ENCODE results near the gene TMCO1.
"Not testable (repeated sequence)": the region's sequence is repeated elsewhere in the genome, so short reads cannot be mapped to it uniquely, and the experiment has no call there.

The TMCO1 gene

GRCh38 chr1:165683848-165684485 is 84.7 kb downstream of the TMCO1 start:
- DNase-seq = no peak

DNA sequence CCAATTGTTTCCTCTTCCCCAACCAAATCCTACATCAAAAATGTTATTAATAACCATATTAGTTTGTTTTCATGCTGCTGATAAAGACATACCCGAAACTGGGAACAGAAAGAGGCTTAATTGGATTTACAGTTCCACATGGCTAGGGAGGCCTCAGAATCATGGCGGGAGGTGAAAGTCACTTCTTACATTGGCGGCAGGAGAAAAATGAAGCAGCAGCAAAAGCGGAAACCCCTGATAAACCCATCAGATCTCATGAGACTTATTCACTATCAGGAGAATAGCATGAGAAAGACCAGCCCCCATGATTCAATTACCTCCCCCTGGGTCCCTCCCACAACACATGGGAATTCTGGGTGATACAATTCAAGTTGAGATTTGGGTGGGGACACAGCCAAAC is 87.9 kb downstream of the TMCO1 start:
- DNase-seq = not testable (repeated sequence)

- DNase-seq = no peak
Observed at GRCh38 chr1:165680303-165680702, 88.4 kb downstream of the TMCO1 start.

GRCh38 chr1:165679282-165680036 is 89.2 kb downstream of the TMCO1 start:
- no peak for DNase-seq

GRCh38 chr1:165678509-165678908 is 90.2 kb downstream of the TMCO1 start:
- no peak for DNase-seq
